Stimulated activated CD8-positive, alpha-beta memory T cell treated with anti-CD3 and anti-CD28 coated beads, Interleukin-12 subunit alpha, Interleukin-12 subunit beta, amount 100 ng/mL, for 4 hours (primary cell): ENCODE measurements around the gene FAU.
"Not testable (repeated sequence)": the region's sequence is repeated elsewhere in the genome, so short reads cannot be mapped to it uniquely, and the experiment has no call there.

Experiments
- DNase-seq: peaks from one replicate; pipeline ENCODE4 v3.0.0-alpha.2; 2020; ENCODE audit warnings: low read depth

FAU gene

GRCh38 chr11:65119670-65119995 lies 2.3 kb downstream of the FAU start:
- DNase-seq, result no peak

DNA sequence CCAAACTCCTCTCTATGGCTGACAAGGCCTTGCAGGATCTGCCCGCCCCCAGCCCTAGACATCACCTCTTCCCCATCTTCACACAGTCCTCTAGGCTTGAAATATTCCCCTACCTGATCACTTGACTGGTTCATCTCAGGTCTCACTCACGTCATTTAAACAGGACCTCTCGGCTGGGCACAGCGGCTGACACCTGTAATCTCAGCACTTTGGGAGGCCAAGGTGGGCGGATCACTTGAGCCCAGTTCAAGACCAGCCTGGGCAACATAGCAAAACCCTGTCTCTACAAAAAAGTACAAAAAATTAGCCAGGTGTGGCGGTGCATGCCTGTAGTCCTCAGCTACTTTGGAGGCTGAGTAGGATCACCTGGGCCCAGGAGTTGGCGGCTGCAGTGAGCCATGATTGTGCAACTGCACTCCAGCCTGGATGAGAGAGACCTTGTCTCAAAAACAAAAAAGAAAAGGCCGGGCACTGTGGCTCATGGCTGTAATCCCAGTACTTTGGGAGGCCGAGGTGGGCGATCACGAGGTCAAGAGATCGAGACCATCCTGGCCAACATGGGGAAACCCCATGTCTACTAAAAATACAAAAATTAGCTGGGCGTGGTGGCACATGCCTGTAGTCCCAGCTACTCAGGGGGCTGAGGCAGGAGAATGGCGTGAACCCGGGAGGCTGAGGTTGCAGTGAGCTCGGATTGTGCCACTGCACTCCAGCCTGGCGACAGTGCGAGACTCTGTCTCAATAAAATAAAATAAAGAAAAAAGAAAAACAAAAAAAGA lies 2.9 kb downstream of the FAU start:
- not testable (repeated sequence) for DNase-seq

DNA sequence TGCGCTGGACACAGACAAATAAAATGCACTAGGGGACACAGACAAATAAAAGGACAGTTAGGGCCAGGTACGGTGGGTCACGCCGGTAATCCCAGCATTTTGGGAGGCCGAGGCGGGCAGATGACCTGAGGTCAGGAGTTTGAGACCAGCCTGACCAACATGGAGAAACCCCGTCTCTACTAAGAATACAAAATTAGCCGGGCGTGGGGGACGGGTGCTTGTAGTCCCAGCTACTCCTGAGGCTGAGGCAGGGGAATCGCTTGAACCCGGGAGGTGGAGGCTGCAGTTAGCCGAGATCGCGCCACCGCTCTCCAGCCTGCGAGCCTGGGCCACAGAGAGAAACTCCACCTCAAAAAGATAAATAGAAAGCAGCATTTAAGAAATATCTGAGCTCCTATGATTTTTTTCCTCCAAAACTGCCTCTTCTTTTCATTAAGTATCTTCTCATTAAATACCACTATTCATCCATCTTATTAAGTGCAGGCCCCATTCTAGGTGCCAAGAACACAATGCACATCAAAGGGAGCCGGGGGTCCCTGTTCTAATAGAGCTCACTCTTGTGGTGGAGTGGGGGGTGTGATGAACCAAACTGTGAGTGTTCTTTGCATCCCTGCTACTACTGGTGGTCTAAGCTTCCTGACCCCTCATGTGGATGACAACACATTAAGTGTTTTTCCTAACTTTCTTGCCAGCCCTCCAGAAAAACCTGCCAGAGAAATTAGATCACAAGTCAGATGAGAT lies 3.7 kb downstream of the FAU start:
- no peak for DNase-seq

DNA sequence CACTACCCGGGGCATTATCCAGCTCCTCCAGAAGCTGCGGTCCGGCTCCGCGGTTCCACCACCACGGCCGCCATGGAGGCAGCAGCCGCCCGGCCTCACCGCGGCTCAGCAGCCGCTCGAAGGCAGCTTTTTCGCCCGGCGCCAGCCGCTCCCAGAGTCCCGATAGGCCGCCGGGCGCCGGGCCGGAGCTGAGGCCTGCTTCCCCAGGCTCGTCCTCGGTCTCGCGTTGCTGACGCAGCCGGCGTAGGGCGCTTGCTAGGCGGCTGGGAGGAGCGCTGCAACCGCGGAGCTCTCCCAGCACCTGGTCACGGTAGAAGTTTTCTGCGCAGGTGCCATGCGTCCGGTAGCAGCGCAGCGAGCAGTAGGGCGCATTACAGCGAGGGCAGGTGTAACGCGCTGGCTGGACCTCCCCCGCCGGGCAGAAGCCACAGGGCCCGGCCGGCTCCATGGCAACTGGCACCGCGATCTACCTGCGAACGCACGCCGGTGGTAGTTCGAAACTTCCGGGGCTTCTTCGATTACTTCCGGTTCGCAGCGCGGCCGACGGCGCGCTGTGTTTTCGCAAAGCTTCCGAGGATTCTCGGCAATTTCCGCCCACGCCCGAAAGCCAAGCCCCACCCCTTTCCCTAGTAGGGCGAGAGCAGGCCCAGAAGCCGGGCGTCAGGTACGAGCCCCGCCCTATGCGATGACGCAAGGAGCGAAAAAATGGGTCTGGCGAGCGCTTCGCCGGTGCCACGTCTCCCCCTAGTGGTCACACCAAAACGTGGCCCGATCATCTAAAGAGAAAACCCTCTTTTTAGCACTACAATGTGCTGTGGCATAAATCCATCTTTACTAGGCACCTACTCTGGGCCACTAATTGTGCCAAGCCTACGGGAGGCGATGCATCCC lies 4.5 kb downstream of the FAU start, which contains the start of gene ZNHIT2:
ZNHIT2 (minus strand) TSS at position 496 of the 891 bp plus-strand sequence; CDS start at position 448, 48 bp downstream.
- peak; percentile 100 for DNase-seq

DNA sequence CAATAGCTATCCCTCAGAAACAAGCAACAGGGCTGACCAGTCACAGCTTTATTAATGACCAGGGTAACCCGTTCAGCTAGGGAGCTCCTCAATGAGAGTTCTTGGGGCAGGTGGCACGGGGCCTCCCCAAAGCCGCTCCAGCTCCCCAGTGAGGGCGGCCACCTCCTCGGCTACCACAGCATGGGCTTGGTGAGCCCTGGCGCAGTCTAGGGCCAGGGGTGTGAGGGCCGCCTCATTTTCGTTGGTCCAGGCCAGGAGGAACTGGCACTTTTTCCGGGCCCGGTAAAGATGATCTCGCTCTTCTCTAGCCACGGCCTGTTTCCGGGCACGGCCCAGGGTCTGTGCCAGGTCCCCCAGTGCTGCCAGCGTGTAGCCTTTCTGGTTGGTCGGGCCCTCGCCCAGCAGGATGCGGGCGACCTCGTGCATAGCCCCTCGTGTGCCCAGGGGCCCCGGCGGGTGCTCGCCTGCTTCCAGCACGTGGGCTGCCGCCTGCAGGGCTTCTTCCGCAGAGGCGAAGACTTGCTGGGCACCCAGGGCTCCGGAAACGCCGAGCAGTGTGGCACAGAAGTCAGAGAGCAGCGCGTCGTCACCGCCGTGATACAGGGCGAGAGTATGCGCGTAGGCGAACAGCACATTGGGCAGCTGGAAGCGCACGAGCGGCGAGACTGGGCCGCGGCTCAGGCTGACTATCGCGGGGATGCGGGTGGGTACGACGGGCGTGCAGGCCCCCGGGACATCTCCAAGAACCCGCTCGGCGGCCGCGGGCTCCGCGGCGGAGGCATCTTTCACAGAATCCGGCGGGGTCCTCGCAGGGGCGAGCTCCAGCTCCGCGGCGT lies 5.3 kb downstream of the FAU start:
- no peak for DNase-seq

DNA sequence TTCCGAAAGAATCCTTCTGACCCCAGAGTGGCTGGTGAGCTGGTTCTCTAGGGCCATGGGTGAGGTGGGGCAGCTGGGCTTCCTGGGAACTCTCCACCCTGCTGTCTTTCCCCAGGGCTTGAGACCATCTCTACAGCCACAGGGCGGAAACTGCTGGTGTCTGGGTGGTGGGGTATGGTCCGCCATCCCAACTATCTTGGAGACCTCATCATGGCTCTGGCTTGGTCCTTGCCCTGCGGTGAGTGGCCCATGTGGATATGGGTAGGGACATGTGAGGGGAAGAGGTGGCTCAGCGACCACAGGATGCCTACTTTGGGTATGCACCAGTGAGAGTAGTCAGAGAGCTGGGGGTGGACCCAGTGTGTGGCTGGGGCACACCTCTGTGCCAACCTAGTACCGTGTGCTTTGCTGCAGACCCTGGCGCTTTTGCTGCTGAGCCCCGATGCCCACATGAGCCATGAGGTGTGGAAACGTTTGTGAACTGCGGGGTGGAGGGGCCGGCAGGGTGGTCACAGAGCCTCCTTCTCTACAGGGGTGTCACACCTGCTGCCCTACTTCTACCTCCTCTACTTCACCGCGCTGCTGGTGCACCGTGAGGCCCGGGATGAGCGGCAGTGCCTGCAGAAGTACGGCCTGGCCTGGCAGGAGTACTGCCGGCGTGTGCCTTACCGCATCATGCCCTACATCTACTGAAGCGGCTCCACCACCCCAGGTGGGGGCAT lies 6.4 kb downstream of the FAU start:
- no peak for DNase-seq

GRCh38 chr11:65114538-65115171 lies 7.3 kb downstream of the FAU start:
- no peak for DNase-seq

GRCh38 chr11:65113839-65114238 lies 8.1 kb downstream of the FAU start:
- no peak for DNase-seq

GRCh38 chr11:65113361-65113756 lies 8.6 kb downstream of the FAU start:
- DNase-seq, result no peak

- DNase-seq, result peak; percentile 63
Measured at GRCh38 chr11:65112546-65113360, 9.2 kb downstream of the FAU start.

DNA sequence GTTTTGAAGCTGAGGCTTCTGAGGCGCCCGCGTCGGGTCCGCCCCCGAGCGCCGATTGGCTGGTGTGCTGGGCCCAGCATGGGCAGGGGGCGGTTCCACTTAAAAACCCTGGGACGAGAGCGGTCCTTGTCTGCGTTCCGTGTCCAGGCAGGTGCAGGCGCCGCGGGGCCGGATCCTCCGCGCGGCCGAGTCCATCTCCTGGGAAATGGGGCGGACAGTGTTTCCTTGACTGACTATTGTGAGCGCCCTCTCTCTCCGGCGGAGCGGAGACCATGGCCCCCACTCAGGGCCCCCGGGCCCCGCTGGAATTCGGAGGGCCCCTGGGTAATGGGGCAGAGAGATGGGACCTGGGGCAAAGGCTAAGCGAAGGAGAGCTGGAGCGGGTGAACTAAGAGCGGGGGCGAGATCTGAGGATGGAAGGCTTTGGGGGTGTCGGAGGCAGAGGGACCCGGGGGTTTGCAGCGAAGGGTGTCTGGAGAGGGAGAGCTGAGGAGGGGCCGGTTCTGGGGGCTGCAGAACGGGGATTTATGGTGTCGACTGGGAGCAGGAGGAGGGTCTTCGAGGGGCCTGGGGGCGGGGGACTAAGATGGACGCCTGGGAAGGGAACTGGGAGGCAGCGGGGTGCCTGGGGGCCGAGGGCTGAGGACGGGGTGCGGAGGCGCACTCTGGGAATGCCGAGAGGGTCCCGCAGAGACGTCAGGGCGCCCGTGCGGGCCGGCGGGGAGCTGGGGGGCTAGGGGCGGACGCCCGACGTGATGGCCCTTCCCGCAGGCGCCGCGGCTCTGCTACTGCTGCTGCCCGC lies 10.0 kb downstream of the FAU start, which contains the start of gene TM7SF2:
TM7SF2 (plus strand) TSS at position 129 of the 802 bp plus-strand sequence; CDS start at position 273, 144 bp downstream.
- peak; percentile 82 for DNase-seq

- no peak for DNase-seq
Measured at GRCh38 chr11:65111159-65111743, 10.7 kb downstream of the FAU start.

DNA sequence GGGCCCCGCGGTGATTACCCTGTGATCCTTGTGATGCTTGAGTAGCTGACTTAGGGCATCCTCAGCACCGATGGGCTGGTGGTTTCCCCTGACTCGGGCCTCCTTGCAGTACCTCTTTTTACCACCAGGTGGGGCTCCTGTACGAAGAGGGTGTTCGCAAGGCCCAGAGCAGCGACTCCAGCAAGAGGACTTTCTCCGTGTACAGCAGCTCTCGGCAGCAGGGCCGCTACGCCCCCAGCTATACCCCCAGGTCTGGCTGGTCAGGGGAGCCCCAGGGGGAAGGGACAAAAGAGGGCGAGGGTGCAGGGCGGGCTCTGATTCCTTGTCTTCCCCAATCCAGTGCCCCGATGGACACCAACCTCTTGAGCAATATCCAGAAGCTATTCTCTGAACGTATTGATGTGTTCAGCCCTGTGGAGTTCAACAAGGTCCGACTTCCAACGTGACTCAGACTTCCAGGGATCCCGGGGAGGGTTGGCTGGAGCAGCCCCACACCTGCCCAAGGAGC lies 11.5 kb downstream of the FAU start:
- peak; percentile 85 for DNase-seq

GRCh38 chr11:65109231-65110198 lies 12.4 kb downstream of the FAU start:
- no peak for DNase-seq

- no peak for DNase-seq
Measured at GRCh38 chr11:65108469-65109123, 13.3 kb downstream of the FAU start.
